Ascending aorta (tissue), 2 donors: ENCODE data around the gene CAPN11. TPM values are rescaled to one million over a fixed set of nuclear protein-coding genes. Genes with fewer than 3 reads are reported as not detected.

Experiments
- DNase-seq, 2 donors: peaks; one replicate each; pipeline ENCODE4 v3.0.0-alpha.2; 2019; ENCODE audit warnings: low spot score in 2 of 2
- H3K27ac ChIP-seq, 2 donors: fragments of 200-600 bp; sonication (generic); one replicate each; pipeline ENCODE4 v1.5.1; 2016 to 2017; ENCODE audit warnings: mild to moderate bottlenecking in 1 of 2
- H3K27me3 ChIP-seq: fragments of 200-600 bp; sonication (generic); one replicate; pipeline ENCODE4 v1.5.1; 2017
- H3K36me3 ChIP-seq, 2 donors: fragments of 200-600 bp; sonication (generic); one replicate each; pipeline ENCODE4 v1.5.1; 2016
- H3K4me1 ChIP-seq, 2 donors: fragments of 200-600 bp; sonication (generic); one replicate each; pipeline ENCODE4 v1.5.1; 2016 to 2017; ENCODE audit warnings: mild to moderate bottlenecking in 1 of 2
- H3K4me3 ChIP-seq, 2 donors: fragments of 200-600 bp; sonication (generic); one replicate each; pipeline ENCODE4 v1.5.1; 2016 to 2017; ENCODE audit warnings: mild to moderate bottlenecking in 1 of 2
- H3K9me3 ChIP-seq, 2 donors: fragments of 200-600 bp; sonication (generic); one replicate each; pipeline ENCODE4 v1.5.1; 2016
- CTCF ChIP-seq, 3 experiments: fragments of 200-600 bp in 2 of 3; fragments of 450-650 bp in 1 of 3; sonication (generic) in 2 of 3; IDR thresholded peaks; one replicate each; pipeline ENCODE4 v1.5.1; 2016 to 2019; ENCODE audit warnings: antibody characterized with exemption in 3 of 3, mild to moderate bottlenecking in 1 of 3, moderate library complexity in 1 of 3
- intact Hi-C: fragments of 100-400 bp; cut with DNase I; formaldehyde crosslinking; loops from one replicate; pipeline ENCODE4 v1.15.1; 2023
- total RNA-seq: library from RNA; depleted of rRNA; stranded (reverse); fragments of >200 nt; gene quantifications from one replicate; pipeline ENCODE4 v1.1.0, GENCODE V29; 2016

CAPN11 gene
- total RNA-seq, 1 donor from 2014 or later: 0.43 TPM

- Histone ChIP-seq H3K4me1 (no peaks in the 10 kb centered on the region), H3K4me3 (no peak overlapping the region), H3K27ac (no peak overlapping the region), H3K36me3 (peaks cover 27 to 43% of the 10 kb centered on the region in 2 donors), H3K9me3 (no peaks in the 10 kb centered on the region), H3K27me3 (no peaks in the 10 kb centered on the region)
- TF ChIP-seq CTCF (IDR thresholded peaks at IDR 0.05): no peak
- DNase-seq: no peak
- intact Hi-C loops: loop anchor here (5.0 kb wide), 1 partner anchor 37 kb away; no protein-coding TSS in a partner anchor
These were observed 24.5 kb upstream of the CAPN11 start for GRCh38 chr6:44133981-44134711.

GRCh38 chr6:44135173-44135758, 23.4 kb upstream of the CAPN11 start:
- TF ChIP-seq CTCF (IDR thresholded peaks at IDR 0.05): no peak

GRCh38 chr6:44135875-44136274, 22.7 kb upstream of the CAPN11 start:
- no peak for TF ChIP-seq CTCF (IDR thresholded peaks at IDR 0.05)
- Histone ChIP-seq H3K27ac (no peak overlapping the region), H3K9me3 (no peaks in the 10 kb centered on the region), H3K4me1 (no peaks in the 10 kb centered on the region), H3K36me3 (peaks cover 43 to 58% of the 10 kb centered on the region in 2 donors), H3K27me3 (no peaks in the 10 kb centered on the region), H3K4me3 (no peak overlapping the region)
- intact Hi-C loops: no loop called here
- DNase-seq: no peak

More at GRCh38 chr6:44135173-44135758, 23.4 kb upstream of the CAPN11 start:
- no peak overlapping the region for H3K4me3 ChIP-seq
- DNase-seq: no peak
- intact Hi-C loops: no loop called here
- no peaks in the 10 kb centered on the region for H3K4me1 ChIP-seq
- no peaks in the 10 kb centered on the region for H3K9me3 ChIP-seq
- H3K36me3 ChIP-seq: peaks cover 37 to 52% of the 10 kb centered on the region in 2 donors
- H3K27me3 ChIP-seq: no peaks in the 10 kb centered on the region
- H3K27ac ChIP-seq: no peak overlapping the region

GRCh38 chr6:44138717-44139350, 19.8 kb upstream of the CAPN11 start:
- Histone ChIP-seq H3K9me3 (no peaks in the 10 kb centered on the region), H3K4me3 (no peak overlapping the region), H3K27ac (no peak overlapping the region), H3K4me1 (no peaks in the 10 kb centered on the region), H3K27me3 (no peaks in the 10 kb centered on the region), H3K36me3 (peaks cover 59 to 81% of the 10 kb centered on the region in 2 donors)
- intact Hi-C loops: no loop called here
- TF ChIP-seq CTCF (IDR thresholded peaks at IDR 0.05): no peak
- no peak for DNase-seq

GRCh38 chr6:44139351-44139743, 19.3 kb upstream of the CAPN11 start:
- no peak for TF ChIP-seq CTCF (IDR thresholded peaks at IDR 0.05)
- no peaks in the 10 kb centered on the region for H3K27me3 ChIP-seq
- intact Hi-C loops: no loop called here
- peaks cover 63 to 86% of the 10 kb centered on the region in 2 donors for H3K36me3 ChIP-seq
- DNase-seq: no peak
- no peak overlapping the region for H3K4me3 ChIP-seq
- H3K9me3 ChIP-seq: no peaks in the 10 kb centered on the region
- no peak overlapping the region for H3K27ac ChIP-seq
- no peaks in the 10 kb centered on the region for H3K4me1 ChIP-seq
